GM18867 (cell line): ENCODE data around the gene TSNAX.

Experiments used
- ATAC-seq: cut with Tn5 transposase; IDR thresholded peaks from one replicate; pipeline ENCODE4 v1.9.1; 2021; ENCODE audit warnings: mild to moderate bottlenecking, moderate library complexity; ENCODE audit not compliant: unreplicated experiment

The TSNAX gene

DNA sequence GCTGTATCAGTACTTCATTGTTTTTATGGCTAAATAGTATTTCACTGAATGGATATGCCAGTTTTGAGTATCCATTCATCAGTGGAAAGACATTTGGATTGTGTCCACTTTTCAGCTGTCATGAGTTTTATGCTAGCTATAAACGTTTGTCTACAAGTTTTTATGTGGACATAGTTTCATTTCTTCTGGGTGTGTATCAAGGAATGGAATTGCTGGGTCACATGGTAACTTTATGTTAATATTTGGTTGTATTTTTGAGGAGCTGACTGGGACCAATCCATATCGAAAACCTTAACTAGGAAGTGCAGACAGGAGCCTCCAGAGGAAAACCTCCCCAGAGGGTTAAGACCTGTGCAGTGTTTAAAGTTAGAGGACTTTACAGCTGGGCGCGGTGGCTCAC is 66.3 kb downstream of the TSNAX start:
- ATAC-seq, result no peak

DNA sequence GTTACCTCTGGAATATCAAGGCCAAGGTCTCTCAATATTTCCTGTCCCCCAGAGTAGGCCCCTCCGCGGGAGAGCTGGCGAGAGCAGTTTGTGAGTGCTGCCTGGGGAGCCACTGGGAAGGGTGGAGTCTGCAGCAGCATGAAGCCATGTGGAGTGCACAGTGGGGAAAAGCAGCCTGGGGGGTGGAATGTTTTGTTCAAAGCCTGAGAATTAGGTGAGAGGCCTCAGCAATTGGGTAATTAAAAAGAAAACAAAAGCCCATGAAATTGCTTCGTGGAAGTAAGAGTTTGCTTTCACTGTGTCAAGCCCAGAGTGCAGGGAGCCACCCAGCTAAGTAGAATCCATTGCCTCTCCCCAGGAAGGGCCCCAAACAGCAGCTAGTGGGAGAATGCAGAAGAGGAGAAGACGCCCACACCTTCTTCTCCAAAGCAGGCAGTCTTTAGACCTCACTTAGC is 67.9 kb downstream of the TSNAX start:
- no peak for ATAC-seq

DNA sequence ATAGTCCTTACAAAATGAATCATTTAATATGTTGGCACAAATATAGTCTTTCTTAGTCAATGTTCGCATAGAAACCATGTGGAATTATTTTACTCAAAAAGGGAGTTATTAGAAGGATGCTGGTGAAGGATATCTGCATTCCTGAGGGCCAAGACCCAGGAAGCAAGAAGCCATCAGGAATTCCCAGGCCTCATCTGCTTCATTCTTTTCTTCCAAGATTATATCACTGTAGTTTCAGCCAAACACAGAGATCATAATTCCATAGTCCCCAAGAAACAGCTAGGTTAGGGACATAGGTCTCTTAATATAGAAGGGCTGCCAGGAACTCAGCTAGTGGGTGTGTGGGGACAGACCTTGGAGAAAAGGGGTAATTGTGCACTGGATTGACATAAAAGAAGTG is 69.5 kb downstream of the TSNAX start:
- no peak for ATAC-seq

DNA sequence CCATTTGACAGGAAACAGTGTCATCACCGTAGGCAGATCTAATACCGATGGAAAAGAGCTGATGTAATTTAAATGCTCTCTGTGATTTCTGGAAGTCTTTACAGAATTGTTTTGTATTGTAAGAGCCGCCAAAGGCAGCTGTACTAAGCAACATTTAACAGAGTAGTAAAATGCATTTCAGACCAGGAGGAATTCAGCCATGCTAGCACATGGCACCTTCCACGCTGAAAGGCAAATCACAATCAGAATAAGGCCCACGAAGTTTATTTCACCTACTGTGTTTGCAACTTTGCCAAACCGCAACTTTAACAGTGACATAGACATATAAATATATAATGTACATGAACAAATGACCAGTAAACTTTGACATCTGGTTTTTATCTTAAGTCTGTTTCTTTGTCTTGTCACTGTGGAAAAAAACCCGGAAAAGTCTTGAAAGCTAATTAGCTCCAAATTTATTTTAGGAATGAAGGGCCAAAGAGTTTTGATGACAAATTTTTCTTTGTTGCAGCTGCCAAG is 72.0 kb downstream of the TSNAX start:
- ATAC-seq, result no peak

DNA sequence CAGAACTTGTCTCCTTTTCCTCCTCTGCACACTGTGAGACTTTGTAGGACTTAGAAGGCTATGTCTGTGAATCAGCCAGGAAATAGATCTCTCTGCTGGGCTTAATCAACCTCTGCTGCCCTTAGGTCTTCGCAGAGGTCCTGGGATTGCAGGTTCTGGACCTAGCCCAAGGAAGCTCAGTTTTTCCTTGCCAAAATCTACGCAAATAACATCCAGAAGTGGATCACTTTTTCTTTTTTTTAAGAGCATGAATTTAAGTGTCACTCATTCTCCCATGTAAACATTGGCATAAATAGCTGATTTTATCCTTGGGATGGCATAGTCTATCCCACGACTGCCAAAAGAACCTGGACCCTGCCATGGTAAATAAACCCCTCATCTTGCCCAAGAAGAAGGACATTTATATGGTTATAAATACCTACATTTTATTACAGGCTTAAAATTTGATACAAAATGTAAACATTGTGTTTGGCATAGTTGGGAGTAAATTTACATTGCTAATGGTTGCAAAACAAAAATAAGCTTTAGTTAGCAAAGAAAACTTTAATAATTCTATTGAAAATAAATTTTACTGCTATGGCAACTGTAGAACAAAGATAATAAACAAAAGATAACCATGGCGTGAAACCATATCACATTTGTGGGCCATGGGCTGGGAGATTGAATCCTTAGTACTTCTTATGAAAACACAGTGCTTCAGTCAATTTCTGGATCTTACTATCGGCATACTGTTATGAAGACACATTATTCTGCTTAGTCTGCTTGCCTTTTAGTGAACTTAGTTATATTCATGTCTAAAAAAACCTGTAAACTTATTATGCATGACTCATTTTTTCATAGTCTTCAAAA is 73.6 kb downstream of the TSNAX start:
- ATAC-seq, result no peak

DNA sequence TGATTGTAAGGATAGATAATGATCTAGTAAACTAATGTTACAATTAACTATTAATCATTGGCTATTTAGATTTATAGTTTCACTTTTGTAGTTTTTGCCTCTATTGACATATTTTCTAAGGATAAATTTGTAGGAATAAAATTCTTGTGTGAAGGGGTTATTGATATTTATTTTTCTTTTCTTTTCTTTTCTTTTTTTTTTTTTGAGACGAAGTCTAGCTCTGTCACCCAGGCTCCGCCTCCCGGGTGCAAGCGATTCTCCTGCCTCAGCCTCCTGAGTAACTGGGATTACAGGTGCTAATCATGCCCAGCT is 74.2 kb downstream of the TSNAX start:
- ATAC-seq, result no peak

DNA sequence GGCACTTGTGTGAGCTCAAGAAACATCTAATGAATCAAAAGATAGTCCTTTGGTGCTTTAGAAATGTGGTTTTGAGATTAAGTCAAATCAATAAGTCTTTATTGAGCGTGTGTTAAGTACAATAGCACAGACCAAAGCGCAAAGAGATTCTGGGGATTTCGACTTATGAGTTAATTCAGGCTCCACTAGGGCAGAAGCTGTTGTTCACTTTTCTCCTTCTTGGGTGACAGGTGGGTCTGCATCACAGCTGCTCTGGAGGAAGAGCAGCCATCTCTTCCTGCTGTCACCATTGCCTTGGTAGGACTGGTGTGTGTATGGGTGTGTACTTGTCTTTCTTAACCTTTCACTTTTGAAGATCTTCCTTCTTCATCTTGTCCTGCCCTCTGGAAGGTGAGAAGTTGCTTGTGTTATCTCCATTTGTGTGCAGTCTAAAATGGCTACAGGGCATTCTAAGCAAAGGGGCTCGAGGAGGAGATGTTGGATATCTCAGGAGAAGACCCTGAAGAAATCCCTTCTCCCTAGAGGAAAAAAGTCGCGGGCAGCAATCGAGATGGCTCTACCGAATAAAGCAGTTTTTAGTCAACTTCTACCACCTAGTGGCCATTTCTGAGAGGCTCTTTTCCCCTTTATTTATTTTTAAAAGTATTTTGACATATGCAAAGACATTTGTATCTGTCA is 75.3 kb downstream of the TSNAX start:
- peak; percentile 67 for ATAC-seq

DNA sequence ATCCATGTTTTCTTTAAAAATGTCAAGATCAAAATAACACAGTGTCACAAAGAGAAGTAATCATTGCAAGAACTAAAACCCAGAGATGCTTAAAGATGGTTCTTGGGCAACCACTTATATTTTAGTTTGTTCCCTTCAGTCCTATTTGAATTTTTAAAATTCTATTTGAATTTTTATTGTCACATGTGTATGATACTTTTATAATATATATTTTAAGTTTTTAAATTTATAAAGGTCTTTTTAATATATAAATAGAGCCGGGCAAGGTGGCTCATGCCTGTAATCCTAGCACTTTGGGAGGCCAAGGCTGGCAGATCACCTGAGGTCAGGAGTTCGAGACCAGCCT is 75.8 kb downstream of the TSNAX start:
- ATAC-seq, result no peak

DNA sequence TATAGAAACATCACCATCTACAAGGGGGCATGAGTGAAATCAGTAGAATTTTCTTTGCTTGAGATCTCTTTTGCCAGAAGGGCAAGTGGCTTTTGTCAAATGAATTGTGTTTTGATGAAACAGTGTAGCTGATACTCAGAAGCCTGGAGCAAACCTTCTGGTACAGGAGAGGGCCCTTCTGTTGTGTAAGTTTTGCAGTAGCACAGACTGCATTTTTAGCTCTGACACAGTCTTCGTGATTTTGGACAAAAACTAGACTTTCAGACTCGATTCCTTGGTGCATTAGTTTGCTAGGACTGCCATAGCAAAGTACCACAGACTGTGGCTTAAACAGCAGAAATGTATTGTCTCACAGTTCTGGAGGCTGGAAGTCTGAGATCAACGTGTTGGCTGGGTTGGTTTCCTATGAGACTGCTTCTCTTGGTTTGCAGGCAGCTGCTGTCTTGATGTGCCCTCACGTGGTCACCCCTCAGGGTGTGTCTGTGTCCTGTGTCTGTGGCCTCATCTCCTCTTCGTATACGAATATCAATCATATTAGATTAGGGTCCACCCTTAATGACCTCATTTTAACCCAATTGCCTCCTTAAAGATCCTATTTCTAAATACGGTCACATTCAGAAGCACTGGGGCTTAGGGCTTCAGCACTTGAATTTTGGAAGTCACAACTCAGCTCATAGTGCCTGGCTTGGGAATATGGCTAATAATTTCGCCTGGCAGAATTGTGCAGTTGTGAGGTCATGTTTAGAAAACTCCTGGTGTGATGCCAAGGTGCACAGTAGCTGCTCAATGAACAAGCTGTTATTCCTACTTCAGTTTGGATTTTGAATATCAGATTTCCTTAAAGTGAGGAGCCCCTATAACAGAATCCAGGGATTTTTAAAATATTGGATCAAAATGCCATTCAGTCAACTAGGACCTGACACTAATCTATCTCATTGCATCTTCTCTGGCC is 77.0 kb downstream of the TSNAX start:
- no peak for ATAC-seq

DNA sequence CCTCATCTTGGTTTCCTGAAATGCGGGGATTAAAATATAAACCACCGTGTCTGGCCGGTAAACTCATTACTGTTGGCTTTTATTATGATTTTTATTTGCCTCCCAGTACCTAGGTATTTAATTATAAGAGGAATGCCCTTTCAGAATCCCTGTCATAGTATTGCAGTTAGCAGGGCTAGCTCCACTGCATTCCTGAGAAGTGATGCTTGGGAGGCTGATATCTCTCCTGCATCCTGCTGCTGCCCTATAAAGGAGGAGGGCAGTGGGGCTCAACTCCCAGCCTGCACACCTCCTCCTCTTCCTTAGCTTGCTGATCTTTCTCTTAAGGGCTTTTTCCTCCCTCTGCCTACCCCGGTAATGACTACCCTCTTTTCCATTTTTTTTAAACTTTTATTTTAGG is 78.2 kb downstream of the TSNAX start:
- ATAC-seq, result no peak

DNA sequence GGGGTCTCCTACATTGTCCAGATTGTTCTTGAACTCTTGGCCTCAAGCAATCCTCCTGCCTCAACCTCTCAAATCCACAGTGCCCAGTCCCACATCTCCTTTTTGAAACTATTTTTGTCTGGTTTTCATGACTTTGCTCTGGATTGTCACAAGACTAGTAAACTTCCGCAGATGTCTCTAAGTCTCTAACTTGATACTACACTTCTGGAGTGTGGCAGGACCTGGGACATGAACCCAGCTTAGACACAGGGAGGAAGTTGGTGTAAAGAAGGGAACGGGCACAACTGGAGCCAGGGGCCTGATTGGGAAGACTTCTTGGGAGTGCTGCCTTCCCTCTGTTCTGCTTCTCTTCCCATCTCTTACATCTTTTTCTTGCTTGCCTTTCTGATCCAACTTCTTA is 81.9 kb downstream of the TSNAX start:
- no peak for ATAC-seq

DNA sequence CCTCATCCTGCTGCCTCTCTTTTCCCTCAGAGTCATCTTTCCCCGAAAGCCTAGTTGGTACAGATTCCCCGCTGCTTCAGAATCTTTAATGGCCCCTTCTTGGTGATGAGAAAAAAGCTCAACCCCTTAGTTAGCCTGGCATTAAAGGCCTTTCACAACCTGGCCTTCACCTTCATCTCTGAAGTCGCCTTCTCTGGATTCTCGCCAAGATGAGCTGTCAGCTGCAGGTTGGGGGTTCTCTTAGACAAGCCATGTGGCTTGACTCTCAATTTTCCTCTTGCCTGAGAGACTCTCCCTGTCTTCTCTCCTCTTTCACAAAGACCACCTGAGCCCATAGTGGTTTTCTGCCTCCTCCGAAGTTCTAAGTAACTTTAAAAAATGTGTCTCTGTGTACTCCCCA is 82.6 kb downstream of the TSNAX start:
- ATAC-seq, result no peak

DNA sequence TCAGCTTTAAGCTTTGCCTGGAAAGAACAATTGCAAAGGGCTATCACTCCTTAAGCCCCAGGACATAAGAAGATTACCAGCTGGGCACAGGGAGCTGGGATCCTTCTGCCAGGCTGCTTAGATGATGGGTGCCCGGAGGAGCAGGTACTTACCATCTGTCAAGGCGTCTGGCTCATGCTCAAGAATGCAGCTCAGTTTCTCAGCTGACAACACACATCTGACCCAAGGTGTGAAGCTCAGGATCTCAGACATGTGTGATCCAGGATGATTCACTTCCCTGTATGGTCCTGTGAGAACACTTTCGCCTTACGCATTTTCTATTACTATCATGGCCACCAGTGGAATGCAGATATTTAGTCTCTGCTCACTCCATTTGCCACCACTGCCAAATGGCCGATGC is 83.4 kb downstream of the TSNAX start:
- no peak for ATAC-seq

DNA sequence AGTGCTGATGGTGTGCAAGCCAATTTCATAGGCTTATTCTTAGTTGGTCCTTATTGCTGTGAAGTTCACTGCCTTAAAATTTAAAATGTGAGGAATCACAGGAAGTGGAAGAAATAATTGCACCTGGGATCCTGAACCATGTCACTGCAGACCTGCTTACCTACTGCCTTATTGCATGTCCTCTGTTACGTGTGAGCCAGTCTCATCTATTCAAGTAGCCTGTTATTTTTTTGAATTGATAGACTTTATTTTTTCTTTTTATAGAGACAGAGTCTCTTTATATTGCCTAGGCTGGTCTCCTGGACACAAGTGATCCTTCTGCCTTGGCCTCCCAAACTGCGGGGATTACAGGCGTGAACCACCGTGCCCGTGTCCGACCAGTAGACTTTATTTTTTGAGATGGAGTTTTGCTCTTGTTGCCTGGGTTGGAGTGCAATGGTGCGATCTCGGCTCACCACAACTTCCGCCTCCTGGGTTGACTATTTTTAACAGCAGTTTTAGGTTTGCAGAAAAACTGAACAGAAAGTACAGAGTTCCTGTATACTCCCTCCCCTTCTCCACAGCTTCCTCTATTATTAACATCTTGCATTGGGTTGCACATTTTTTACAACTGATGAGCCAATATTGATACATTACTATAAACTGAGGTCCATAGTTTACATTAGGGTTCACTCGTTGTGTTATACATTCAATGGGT is 84.1 kb downstream of the TSNAX start:
- ATAC-seq, result peak; percentile 97

DNA sequence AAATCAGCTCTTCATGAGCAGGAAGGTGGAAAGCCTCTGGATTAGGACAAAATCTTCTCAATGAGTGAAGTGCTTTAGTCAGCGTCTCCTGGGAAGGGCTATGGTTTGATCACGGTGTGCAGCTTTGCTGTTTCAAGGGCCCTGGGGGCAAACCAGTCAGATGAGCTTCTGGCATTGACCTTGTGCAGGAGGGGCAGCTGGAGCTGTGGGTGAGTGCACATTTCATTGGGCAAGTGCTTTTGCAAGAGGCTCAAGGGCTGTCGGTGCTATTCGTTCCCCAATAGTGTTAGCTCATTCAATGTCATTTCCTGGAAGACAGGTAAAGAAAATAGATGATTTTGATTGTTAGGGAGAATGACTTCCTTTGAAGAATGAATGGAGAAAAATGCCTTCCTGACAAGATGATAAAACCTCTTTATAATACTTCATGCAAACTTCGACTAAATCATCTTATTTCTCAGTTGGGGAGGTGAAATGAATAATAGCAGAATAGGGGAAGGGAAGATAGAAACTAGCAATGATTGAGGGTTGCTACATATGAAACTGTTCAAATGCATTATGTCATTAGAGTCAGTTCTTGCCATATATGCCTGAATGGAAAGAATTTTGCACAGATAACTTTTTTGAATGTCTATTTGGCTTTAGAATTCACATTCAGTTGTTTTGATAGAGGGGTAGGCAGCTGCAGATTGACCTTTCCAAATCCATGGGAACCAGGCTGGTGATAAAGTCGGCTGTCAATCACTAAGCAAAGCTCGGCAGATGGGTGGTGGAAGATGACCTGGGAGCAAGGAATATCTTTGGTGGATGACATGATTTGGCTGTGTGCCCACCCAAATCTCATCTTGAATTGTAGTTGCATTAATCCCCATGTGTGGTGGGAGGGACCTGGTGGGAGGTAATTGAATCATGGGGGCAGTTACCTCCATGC is 85.2 kb downstream of the TSNAX start:
- no peak for ATAC-seq
